CD4-positive, alpha-beta T cell (primary cell): ENCODE measurements around the gene ZNF177. TPM values are rescaled to one million over a fixed set of nuclear protein-coding genes. Genes with fewer than 3 reads are reported as not detected.

ENCODE experiments used
- ATAC-seq: fragments of 200-7000 bp; cut with Tn5 transposase; one replicate; pipeline ENCODE4 v1.10.0; 2022; ENCODE audit warnings: mild to moderate bottlenecking; ENCODE audit not compliant: poor library complexity
- CTCF ChIA-PET: fragments of 350-600 bp; sonication (Branson Sonifier 250); formaldehyde crosslinking; loops from one replicate; lab custom pipeline; 2021; ENCODE audit warnings: antibody characterized with exemption, inconsistent platforms; lab: Charles Lee
- POLR2A ChIA-PET: fragments of 350-600 bp; sonication (Branson Sonifier 250); formaldehyde crosslinking; loops from one replicate; lab custom pipeline; 2021; ENCODE audit warnings: antibody characterized with exemption, inconsistent platforms; lab: Charles Lee
- DNase-seq, 14 experiments: peaks; one replicate each; pipeline ENCODE4 v3.0.0-alpha.2; 2013 to 2020; ENCODE audit warnings: mixed read lengths in 2 of 14
- H3K27ac ChIP-seq, 2 donors: one replicate each; pipeline versions ENCODE4 v1.5.1 to v1.7.0; 2013; ENCODE audit warnings: low read length in 2 of 2, low read depth in 1 of 2, mild to moderate bottlenecking in 1 of 2
- H3K27me3 ChIP-seq, 2 experiments: 1 replicate in 1 of 2; 2 replicates in 1 of 2; pipeline versions ENCODE4 v1.6.1 to v1.7.0; 2013; ENCODE audit warnings: low read length in 2 of 2, control low read depth in 1 of 2, mild to moderate bottlenecking in 1 of 2, moderate library complexity in 1 of 2; ENCODE audit not compliant: insufficient read depth in 2 of 2, control insufficient read depth in 1 of 2
- H3K36me3 ChIP-seq: one replicate; pipeline ENCODE4 v1.6.1; 2013; ENCODE audit warnings: low read length, control low read depth; ENCODE audit not compliant: insufficient read depth
- H3K4me1 ChIP-seq: one replicate; pipeline ENCODE4 v1.6.1; 2013; ENCODE audit warnings: low read length, control low read depth; ENCODE audit not compliant: insufficient read depth
- H3K4me3 ChIP-seq: one replicate; pipeline ENCODE4 v1.5.1; 2013; ENCODE audit warnings: mild to moderate bottlenecking, low read length, moderate library complexity
- H3K9me3 ChIP-seq, 2 experiments: 1 replicate in 1 of 2; 2 replicates in 1 of 2; pipeline versions ENCODE4 v1.6.1 to v1.7.0; 2013; ENCODE audit warnings: low read length in 2 of 2, mild to moderate bottlenecking in 2 of 2, control low read depth in 1 of 2, moderate library complexity in 1 of 2; ENCODE audit not compliant: control insufficient read depth in 1 of 2, insufficient read depth in 1 of 2
- H3K27ac Mint-ChIP-seq: one replicate; pipeline ENCODE4 v1.8.0; 2020; ENCODE audit warnings: mixed read lengths
- H3K27me3 Mint-ChIP-seq: one replicate; pipeline ENCODE4 v1.8.0; 2021; ENCODE audit warnings: mixed read lengths
- H3K36me3 Mint-ChIP-seq: one replicate; pipeline ENCODE4 v1.8.0; 2021; ENCODE audit warnings: low read depth, mixed read lengths
- H3K4me1 Mint-ChIP-seq: one replicate; pipeline ENCODE4 v1.8.0; 2021; ENCODE audit warnings: low read depth, mixed read lengths
- H3K4me3 Mint-ChIP-seq: one replicate; pipeline ENCODE4 v1.8.0; 2020; ENCODE audit warnings: mild to moderate bottlenecking, mixed read lengths
- H3K9me3 Mint-ChIP-seq: one replicate; pipeline ENCODE4 v1.8.0; 2020; ENCODE audit warnings: mixed read lengths
- intact Hi-C, 2 experiments: fragments of 100-400 bp; cut with DNase I in 1 of 2; cut with micrococcal nuclease in 1 of 2; formaldehyde crosslinking; loops; one replicate each; pipeline versions ENCODE4 v1.15.1 to v1.9.0; 2023 to 2025; cut with DNase I, micrococcal nuclease
- total RNA-seq, 174 experiments: library from RNA in 2 of 174; stranded (reverse) in 2 of 174; gene quantifications; one replicate each; pipeline ENCODE4 v1.2.3 and lab custom pipeline; 2021 to 2026
- TF ChIP-seq, protein P1 (sequence below): fragments of 200-600 bp; IDR thresholded peaks from one replicate; pipeline ENCODE4 v1.8.0; 2022; ENCODE audit warnings: antibody characterized with exemption, mild to moderate bottlenecking

ZNF177 gene
- total RNA-seq, 2 experiments from 2014 or later, result 1.6 TPM; not detected in 1

DNA sequence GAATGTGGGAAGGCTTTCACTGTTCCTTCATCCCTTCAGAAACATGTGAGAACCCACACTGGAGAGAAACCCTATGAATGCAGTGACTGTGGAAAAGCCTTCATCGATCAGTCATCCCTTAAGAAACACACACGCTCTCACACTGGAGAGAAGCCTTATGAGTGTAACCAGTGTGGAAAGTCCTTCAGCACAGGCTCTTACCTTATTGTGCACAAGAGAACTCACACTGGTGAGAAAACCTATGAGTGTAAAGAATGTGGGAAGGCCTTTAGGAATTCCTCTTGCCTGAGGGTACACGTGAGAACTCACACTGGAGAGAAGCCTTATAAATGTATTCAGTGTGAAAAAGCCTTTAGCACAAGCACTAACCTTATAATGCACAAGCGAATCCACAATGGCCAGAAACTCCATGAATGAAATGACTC, 18.6 kb downstream of the ZNF177 start:
- POLR2A ChIA-PET, result no interaction called here

DNA sequence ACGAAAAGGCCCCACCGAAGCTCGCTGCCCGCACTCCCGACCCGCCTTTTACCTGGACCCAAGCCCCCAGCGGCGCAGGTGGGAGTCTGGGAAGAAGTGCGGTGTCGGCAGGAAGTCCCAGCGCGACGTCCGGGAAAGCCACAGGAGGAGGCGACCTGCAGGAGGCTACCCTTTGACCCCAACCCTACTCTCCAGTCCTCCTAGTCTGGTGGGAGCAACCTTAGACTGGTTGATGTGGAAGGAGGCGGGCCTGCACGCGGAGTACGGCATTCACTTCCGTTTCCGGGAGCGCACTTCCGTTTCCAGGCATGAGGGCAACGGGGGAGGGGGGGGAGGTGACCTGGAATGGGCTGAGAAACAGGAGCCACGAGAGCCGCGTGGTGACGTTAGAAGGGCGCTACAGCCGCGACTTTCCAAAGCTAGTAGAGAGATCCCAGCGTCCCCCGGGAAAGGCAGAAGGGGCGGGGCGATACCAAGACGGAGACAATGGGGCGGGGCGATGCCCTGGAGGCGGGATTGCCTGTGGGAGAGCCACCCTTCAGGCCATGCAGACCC, 44.1 kb downstream of the ZNF177 start:
- H3K4me3 ChIP-seq, result peak overlapping the region; percentile 59
- ATAC-seq (peak; percentile 51), DNase-seq (peak; percentile 1 to 71 (median 26))
- H3K9me3 ChIP-seq, result peaks cover 51 to 80% of the 10 kb centered on the region in 2 experiments
- peaks cover 7% of the 10 kb centered on the region for H3K9me3 Mint-ChIP-seq
- ChIA-PET CTCF (no interaction called here), POLR2A (no interaction called here)
- no peaks in the 10 kb centered on the region for H3K36me3 ChIP-seq
- peaks cover 82% of the 10 kb centered on the region for H3K36me3 Mint-ChIP-seq
- peak overlapping the region; percentile 82 for H3K4me3 Mint-ChIP-seq
- intact Hi-C loops, result no loop called here
- H3K4me1 Mint-ChIP-seq, result peaks cover 24% of the 10 kb centered on the region
- no peak overlapping the region for H3K27ac ChIP-seq
- H3K27ac Mint-ChIP-seq, result no peak overlapping the region
- TF ChIP-seq, protein P1, sequence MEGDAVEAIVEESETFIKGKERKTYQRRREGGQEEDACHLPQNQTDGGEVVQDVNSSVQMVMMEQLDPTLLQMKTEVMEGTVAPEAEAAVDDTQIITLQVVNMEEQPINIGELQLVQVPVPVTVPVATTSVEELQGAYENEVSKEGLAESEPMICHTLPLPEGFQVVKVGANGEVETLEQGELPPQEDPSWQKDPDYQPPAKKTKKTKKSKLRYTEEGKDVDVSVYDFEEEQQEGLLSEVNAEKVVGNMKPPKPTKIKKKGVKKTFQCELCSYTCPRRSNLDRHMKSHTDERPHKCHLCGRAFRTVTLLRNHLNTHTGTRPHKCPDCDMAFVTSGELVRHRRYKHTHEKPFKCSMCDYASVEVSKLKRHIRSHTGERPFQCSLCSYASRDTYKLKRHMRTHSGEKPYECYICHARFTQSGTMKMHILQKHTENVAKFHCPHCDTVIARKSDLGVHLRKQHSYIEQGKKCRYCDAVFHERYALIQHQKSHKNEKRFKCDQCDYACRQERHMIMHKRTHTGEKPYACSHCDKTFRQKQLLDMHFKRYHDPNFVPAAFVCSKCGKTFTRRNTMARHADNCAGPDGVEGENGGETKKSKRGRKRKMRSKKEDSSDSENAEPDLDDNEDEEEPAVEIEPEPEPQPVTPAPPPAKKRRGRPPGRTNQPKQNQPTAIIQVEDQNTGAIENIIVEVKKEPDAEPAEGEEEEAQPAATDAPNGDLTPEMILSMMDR, result no peak
- no peaks in the 10 kb centered on the region for H3K27me3 ChIP-seq
- no peaks in the 10 kb centered on the region for H3K27me3 Mint-ChIP-seq
- H3K4me1 ChIP-seq, result peaks cover 15% of the 10 kb centered on the region

More for the DNA sequence above, 18.6 kb downstream of the ZNF177 start:
- Histone ChIP-seq H3K27me3 (no peaks in the 10 kb centered on the region), H3K27ac (no peak overlapping the region), H3K9me3 (peaks cover 40 to 94% of the 10 kb centered on the region in 2 experiments), H3K36me3 (peaks cover 29% of the 10 kb centered on the region), H3K4me1 (no peaks in the 10 kb centered on the region), H3K4me3 (no peak overlapping the region)
- DNase-seq (no peak), ATAC-seq (no peak)
- no peak overlapping the region for H3K27ac Mint-ChIP-seq
- H3K27me3 Mint-ChIP-seq, result no peaks in the 10 kb centered on the region
- H3K4me1 Mint-ChIP-seq, result no peaks in the 10 kb centered on the region
- peaks cover 98% of the 10 kb centered on the region for H3K36me3 Mint-ChIP-seq
- H3K4me3 Mint-ChIP-seq, result no peak overlapping the region
- CTCF ChIA-PET, result no interaction called here
- TF ChIP-seq, protein P1, result no peak
- peaks cover 26% of the 10 kb centered on the region for H3K9me3 Mint-ChIP-seq
- intact Hi-C loops, result loop anchor here in 1 of 2 experiments (5.0 kb wide), 1 partner anchor 34 kb away; no protein-coding TSS in a partner anchor

DNA sequence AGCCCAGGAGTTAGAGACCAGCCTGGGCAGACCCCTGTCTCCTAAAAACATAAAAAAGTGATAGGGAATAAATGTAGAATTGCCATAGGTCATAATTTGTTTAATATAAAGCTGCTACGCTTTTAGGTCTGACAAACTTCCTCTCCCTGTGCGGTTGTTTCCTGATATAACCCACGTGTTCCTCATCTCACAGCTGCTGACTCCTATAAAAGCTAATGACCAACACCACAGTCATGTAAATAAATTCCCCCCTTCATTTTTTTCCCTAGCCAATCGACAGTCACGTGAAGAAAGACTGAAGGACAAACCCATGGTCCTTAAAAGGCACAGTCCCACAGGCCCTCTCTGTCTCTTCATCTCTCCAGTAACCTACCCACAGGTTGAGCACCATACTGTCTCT, 45.0 kb downstream of the ZNF177 start:
- H3K4me3 Mint-ChIP-seq, result peak overlapping the region; percentile 82
- intact Hi-C loops, result no loop called here
- POLR2A ChIA-PET, result no interaction called here
- Histone ChIP-seq H3K9me3 (peaks cover 51 to 90% of the 10 kb centered on the region in 2 experiments), H3K36me3 (no peaks in the 10 kb centered on the region), H3K27me3 (no peaks in the 10 kb centered on the region), H3K27ac (no peak overlapping the region), H3K4me3 (no peak overlapping the region), H3K4me1 (peaks cover 15% of the 10 kb centered on the region)
- TF ChIP-seq, protein P1, result no peak
- ATAC-seq (no peak), DNase-seq (no peak)
- H3K27me3 Mint-ChIP-seq, result no peaks in the 10 kb centered on the region
- H3K36me3 Mint-ChIP-seq, result peaks cover 88% of the 10 kb centered on the region
- H3K4me1 Mint-ChIP-seq, result peaks cover 24% of the 10 kb centered on the region
- CTCF ChIA-PET, result no interaction called here
- peaks cover 9% of the 10 kb centered on the region for H3K9me3 Mint-ChIP-seq
- no peak overlapping the region for H3K27ac Mint-ChIP-seq
